ENCODE measurements around the gene AMBP. TPM values are rescaled to one million over a fixed set of nuclear protein-coding genes. Genes with fewer than 3 reads are reported as not detected.

Gene AMBP
- total RNA-seq, 1 experiment from 2014 or later, result 4.4 TPM

DNA sequence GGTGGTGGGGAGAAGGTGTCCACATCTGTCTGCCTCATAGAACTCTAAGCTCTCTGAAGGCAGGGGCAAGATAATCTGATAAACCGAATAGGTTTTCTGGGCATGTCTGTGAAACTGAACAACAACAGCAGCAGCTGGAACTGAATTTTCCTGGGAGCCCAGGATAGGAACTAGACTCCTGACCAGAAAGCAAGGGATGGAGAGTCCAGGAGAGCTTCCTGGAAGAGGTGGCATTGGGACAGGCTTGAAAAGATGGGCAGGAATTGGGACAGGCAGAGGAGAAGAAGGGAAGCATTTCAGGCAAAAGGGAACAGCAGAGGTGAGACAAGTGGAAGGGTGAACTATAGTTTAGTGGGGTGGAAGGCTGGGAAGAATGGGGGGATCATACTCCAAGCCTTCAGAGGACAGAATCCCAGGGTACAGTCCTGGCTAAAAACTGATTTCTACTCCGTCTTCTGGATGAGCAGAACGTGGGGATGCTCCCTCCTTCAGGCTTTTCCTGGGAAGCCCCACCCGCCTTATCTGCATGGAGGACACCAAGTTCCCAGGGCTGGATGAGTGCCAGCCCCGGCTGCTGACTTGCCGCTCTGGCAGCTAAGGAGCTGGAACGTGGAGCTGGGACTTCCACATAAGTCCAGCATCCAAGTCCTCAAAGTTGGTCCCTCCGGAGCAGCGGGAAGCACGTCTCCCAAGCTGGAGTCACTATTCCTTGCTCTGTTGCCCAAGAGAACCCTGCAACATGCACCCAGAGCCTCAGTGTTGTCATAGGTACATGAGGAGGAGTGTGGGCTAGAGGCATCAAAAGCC, 34.9 kb upstream of the AMBP start:
- DNase-seq (ENCODE audit: low spot score), result peak; percentile 51

DNA sequence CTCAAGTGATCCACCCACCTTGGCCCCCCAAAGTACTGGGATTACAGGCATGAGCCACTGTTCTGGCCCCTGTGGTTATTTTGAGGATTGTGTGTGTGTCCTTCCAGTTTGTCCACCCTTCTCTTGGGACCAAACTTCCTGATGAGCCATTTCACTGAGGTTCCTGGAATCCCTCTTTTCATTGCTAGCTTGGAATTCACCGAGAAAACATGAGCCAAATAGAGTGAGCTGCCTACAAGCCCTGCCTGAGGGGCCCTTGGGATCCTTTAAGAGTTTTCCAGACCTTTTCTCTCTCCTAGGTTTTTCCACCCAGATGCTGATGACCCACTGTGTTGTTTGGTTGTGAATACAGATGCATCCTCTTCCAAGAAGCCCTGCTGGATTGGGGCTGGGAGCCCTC, 34.2 kb upstream of the AMBP start:
- no peak for DNase-seq (ENCODE audit: low spot score)

DNA sequence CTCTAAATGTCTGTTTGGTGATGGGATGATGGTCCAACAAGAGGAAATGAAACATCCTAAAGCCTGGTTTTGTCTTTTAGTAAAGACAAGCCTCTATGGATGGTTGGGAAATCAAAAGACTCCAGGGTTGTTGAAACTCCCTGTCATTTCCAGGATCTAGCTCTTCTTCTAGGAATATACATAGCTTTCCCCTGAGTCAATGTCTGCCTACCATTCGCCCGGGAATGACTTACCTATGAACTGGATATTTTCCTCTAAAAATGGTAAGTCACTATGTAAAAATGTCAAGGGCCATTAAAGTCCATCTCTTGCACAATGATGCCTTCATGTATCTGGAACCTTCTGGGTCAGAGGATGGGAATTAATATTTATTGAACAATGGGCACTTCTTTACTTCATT, 32.1 kb upstream of the AMBP start:
- no peak for DNase-seq (ENCODE audit: low spot score)

DNA sequence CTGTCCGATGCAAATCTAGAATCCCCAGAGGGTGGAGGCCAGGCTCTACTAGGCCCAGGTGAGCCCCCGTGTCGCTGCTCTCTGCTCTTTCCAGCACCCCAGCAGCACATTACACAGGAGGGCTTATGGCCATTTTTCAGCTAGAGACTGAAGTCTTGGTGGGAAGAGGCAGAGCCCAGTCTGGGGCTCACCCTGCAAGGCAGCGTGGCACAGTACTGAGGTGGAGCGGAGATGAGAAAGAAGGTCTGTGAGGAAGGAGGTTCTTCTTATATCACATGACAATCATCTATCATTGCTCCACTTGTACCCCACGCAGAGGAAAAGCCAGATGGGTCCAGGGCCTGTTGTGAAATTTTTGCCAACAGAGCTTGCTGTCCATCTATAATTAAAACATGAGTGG, 31.0 kb upstream of the AMBP start:
- no peak for DNase-seq (ENCODE audit: low spot score)

DNA sequence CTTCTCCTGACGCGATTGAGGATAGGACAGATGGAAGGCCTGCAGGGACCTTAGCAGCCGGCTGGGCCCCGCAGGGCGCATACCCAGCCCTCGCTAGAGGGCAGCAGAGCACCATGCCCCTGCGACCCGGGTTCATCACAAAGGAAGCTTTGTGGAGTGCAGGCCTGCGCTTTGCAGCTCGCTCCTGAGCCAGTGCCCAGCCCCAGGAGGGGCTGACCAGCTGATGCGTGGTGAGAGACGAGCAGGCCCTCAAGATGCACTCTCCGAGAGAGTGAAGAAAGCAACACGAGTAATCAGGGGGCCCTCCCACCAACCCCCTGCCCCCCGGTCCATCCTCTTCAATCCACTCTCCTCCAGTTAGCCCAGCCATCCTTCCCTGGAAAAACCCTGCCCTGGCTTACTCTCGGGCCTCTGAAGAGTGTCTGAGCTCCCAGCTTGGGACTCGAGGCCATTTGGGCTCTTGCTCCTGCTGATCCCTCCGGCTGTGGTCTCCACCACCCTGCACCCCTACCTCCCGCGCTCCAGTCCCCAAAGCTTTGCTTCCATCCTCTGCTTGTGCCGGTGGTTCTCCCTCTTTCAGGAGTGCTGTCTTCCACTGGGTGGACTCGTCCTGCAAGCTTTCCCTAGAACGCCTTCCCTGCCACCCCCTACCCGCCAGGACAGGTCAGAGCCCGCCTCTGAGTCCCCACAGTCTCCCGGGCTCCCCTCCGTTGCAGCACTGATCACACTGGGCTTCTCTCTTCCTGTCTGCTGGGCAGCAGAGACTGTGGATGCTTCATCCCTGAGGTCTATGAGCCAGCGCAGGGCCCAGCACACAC, 30.1 kb upstream of the AMBP start:
- peak; percentile 92 for DNase-seq (ENCODE audit: low spot score)

DNA sequence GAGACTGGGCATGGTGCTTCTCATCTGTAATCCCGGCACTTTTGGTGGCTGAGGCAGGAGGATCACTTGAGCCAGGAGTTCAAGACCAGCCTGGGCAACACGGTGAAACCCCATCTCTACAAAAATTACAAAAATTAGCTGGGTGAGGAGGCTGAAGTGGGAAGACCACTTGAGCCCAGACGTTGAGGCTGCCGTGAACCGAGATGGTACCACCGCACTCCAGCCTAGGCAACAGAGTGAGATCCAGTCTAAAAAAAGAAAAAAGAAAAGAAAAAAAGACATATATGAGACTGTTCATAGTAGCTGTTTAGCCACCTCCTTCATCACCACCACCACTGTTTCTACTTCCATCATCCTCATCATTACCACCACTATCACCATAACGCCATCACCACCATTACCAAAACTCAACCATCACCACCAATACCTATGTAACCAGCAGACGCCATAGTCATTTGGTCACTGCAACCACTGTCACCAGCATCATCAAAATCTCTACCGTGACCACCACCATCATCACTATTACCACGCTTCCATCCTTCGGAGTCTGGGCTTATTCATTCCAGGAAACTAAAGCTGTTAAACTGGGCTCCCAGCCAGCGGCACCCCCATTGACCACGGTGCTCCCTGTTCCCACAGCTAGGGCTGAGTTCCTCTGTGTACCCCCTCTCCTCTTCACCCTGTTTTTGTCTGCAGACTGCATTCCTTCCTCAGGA, 29.3 kb upstream of the AMBP start:
- no peak for DNase-seq (ENCODE audit: low spot score)

DNA sequence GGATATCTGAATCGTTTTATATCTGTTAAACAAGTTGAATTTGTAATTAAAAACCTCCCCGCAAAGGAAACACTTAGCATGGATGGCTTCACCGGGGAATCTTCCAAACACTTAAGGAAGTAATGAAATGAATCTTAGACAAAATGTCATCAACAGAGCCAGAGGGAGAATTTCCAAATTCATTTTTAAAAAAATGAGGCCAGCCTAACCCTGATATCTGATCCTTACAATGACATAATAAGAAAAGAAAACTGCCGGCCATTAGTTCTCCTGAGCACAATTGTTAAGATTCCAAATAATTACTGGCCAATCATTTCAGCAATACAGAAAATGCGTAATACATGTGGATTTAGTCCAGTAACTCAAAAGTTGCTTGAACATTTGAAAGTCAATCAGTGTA, 27.1 kb upstream of the AMBP start:
- DNase-seq (ENCODE audit: low spot score), result no peak

DNA sequence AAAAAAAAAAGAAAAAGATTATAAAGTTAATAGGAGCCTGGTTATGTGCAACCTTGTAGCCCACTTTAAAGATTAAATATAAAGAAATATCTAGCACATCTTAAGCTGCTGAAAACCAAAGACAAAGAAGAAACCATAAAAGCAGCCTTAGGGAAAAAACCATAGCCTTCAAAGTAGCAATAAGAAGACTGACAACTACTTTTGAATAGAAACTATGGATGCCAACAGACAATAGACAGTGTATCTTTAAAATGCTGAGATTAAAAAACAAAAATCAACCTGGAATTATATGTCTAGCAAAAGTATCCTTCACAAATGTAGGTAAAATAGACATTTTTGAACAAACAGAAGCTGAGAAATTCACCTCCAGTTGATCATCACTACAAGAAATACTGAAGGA, 24.4 kb upstream of the AMBP start:
- no peak for DNase-seq (ENCODE audit: low spot score)

DNA sequence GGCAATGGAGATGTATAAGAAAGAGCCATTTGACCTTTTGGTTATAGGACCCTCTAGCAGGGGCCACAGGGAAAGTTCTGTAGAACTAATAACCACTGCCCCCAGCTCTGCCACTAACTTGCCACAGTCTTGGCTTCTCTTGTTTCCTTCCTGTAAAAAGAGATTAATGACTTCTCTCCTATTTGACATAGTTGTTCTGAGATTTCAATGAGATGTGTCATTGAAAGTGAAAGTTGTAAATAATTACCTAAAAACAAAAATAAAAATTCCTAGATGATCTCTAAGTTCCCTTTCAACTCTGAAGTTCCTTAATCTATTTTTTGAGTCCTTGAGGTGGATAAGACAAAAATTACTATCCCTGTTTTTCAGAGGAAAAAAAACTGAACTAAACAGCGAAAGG, 22.4 kb upstream of the AMBP start:
- DNase-seq (ENCODE audit: low spot score), result no peak

DNA sequence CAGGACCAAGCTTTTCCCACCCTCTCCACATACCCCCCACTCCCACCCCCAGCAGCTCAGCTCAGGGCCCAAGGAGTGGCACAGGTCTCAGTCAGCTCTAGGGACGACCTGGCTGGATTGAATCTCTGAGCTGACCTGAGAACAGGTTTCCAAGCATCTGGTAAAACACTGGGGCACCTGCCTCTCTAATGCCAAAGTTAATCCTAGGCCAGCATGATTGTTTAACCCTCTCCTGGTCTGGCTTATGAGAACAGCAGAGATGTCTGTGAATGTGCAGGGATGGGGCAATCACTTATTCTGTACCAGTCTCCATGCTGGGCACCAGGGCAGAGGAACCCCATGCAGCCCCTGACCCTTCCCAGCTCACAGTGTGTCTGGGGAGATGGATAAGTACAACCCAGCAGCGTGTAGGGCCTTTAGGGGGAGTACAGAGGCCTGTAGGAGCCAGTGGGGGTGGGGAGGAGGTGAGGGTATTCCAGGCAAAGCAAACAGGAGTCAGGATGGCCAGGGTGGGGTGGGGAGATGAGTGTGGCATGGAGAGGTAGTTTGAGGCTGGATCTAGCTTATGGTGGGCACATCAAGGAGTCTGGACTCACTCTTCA, 21.7 kb upstream of the AMBP start:
- DNase-seq (ENCODE audit: low spot score), result no peak

DNA sequence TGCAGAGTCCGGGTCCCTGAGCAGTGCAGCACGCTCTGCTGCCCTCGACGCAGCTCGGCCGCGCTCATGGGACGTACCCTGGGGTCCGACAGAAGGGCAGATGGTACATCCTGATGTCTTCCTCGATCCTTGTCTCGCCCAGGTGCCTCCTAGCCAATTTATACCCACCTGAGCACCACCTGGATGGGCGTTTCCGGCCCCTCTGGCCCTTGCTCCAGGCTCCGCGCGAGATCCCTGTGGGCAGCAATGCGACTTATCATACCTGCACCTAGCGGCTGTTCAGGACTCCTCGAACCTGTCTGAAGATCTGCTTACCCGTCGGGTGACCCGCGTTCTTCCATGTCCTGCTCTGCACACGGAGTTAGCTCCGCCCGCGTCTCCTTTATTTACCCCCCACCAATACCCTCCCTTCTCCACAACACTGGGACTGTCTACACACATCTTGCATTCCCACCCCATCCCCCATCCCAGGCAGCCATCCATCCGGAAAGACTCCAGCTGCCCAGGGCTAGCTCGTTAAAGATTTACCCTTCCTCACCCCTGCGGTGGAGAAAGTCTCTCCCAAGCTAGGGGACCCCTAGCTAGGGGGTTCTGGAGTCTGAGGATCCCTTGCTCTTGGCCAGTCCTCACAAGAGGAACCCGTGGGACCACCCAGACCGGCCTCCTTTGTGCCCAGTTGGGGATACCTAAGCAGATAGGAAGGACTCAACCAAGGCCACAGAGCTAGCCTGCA, 21.0 kb upstream of the AMBP start, which contains the start of gene KIF12:
Gene KIF12 (minus strand): TSS at position 357 of the 733 bp plus-strand sequence. CDS start 16 bp downstream, at position 341.
- DNase-seq (ENCODE audit: low spot score), result peak; percentile 57

DNA sequence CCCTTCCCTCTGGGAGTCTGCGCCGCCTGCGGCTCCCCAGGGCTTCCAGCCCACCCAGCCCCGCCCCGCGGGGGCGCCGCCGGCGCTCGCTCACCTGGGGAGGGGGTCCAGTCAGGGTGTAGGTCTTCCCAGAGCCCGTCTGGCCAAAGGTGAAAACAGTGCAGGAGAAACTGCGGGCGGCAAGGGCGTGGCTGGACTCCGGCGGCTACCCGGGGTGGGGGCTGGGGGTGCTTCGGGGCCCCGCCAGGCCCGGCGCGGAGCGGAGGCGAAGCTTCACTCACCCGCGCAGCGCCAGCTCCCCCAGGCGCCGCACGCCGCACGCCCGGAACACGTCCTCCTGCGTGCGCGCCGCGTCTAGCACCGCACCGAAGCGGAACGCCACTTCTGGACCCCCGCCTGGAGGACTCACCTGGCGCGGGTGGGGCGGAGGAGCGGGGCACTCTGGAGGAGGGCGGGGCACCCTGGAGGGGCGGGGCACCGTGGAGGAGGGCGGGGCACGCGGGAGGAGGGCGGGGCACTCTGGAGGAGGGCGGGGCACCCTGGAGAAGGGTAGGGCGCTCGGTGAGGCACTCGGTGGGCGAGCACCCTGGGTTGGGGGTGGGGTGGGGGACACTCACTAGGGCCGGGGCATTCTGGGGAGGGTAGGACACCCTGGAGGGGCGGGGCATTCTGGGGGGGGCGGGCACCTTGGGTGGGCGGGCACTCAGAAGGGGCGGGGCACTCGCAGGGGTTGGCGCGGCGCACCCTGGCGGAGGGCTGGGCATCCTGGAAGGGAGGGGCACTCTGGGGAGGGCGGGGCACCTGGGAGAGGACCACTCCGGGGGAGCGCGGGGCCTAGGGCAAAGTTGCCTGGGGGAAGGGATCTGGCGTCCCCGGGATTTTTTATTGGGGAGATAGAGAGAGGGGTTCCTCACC, 20.2 kb upstream of the AMBP start:
- DNase-seq (ENCODE audit: low spot score), result peak; percentile 61

DNA sequence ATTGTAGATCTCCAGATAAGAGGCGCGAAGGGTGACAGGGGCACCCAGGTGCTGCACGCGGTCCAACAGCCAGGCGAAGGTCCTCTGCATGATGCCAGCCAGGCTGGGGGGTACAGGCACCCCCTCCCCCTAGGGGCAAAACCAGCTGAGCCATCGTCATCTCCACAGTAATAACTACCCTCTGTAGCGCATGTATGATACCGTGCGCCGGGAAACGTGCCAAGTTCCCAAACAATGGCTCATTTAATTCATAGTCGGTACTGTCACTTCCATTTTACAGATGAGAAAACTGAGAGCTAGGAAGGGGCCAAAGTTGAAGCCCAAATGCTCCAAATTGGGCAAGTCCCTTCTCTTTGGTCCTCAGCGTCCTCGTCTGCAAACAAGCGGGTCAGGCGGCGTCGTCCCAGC, 19.5 kb upstream of the AMBP start:
- peak; percentile 51 for DNase-seq (ENCODE audit: low spot score)

DNA sequence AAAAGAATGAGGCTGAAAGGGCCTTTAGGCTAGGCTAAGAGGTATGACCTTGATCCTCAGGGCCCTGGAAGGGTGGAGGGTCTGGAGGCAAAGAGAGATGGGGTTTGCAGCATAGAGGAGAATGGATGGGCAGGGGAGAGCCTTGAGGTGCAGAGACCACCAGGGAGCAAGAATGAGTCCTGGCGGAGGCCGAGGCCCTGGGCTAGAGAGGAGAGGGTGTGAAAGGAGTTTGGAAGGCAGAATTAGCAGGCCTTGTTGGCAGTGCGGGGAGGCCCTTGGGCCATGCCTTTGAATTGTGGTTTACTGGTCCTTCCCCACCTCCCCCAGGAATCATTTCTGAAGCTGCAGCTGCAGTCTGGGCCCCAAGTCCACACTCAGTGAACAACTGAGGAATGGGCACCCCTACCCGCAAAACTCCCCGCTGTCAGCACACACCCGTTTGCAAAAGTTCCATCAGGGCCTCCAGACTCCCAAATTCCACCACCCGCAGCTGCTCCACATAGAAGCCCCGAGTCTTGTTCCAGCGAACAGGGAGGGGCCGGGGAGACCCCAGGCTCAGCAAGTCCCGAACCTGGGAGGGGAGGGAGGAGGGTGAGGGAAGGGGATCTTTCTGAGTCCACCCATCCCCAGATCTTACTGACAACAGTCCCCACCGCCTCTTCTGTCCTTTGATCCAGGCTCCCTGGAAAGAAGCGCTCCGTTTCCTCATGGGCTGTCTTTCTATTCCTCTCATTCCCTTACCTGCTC, 18.9 kb upstream of the AMBP start:
- no peak for DNase-seq (ENCODE audit: low spot score)

DNA sequence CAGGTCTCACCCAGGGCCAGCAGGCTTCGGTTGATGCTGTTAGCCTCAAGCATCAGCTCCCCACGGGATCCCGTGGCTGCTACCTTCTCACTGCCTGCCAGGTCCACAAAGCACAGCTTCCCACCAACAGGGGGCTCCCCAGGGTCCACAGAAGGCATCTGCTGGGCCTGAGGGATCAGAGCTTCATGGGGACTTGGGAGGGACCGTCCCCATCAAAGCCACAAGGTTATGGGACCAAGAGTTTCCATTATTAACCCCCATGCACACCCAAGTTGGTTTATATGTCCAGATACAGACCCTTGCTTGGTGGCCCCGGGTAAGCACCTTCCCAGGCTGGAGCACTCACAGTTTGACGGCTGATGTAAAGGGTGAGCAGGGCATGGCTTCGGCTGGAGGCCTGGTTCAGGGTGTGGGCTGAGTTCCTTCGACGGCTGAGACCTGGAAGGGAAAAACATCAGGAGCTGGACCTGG, 18.0 kb upstream of the AMBP start:
- no peak for DNase-seq (ENCODE audit: low spot score)

DNA sequence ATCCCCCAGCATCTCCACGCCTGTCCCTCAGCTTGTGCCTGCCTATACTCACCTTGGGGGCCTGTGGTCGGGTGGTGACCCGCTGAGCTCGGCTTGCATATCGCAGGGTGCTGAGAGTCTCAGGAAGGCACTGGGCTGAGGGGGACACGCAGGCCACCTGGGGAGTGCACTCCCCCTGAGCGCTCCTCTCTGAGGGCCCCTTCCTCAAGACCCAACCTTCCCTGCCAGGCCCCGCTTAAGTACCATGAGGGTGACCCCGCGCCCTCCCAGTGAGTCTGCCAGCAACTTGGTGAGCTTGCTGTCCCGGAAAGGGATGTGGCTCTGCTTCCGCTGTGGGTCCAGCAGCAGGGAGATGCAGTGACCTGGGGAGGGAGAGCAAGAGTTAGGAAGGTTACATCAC, 16.9 kb upstream of the AMBP start:
- DNase-seq (ENCODE audit: low spot score), result no peak

DNA sequence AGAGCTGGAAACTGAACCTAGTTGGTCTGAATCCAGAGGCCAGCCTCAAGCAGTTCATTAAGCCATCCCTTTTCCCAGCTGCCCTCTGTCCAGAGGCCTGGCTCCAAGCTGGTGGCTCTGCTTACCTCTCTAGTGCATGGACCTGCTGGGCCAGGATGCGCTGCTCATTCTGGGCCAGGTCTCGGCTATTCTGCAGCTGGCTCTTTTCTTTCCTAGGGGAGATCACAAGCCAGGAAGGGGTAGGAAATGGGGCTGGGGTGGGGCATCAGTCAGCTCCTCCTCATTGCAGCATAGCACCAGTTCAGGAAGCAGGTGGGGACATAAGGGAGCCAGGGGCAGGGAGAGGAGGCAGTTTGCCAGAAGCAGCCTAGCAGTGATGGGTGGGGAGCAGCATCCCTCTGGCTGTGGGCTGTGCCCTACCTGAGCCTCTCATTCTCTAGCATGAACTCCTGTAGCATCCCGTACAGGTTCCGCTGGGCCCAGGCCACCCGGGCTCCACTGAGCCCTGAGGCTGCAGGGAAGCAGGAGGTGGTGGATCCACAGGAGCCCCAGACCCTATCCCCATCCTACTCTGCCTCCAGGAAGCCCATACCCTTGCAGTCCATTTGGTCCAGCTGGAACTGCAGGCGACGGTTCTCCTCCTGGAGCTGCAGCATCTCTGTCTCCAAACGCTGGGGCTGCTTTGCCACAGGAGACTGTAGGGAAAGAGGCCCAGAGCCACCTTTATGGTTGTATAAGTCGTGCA, 15.8 kb upstream of the AMBP start:
- no peak for DNase-seq (ENCODE audit: low spot score)

DNA sequence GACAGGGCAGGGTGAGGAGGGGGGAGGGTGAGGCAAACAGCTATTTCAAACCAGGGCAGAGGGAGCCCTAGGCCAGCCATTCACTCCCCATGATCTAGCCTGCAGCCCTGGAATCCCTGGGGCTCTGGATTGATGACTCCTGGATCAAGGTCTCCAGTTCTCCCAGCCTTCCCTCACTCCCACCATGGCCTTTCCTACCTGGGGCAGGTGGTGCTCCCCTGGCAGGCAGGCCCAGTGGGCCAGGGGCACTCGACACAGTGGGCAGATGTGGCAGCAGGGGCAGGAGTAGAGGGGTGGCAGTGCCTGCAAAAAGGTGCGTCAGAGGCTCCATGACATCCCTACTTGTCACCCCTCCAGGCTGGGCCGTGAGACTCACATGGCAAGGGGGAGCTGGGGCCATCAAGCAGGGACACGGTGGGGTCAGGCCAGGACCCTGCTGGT, 15.0 kb upstream of the AMBP start:
- no peak for DNase-seq (ENCODE audit: low spot score)

Data from HT-29 (cell line).